AG04450 (cell line): Measurements from ENCODE around the gene EML6. TPM values are rescaled to one million over a fixed set of nuclear protein-coding genes. Genes with fewer than 3 reads are reported as not detected.

Experiments used
- CTCF ChIA-PET: fragments of 300-600, 350-600 bp; formaldehyde crosslinking; extraction: SDS; loops from one replicate; lab custom pipeline; 2022; ENCODE audit warnings: antibody characterized with exemption, inconsistent platforms; lab: Charles Lee
- POLR2A ChIA-PET: fragments of 350-600 bp; formaldehyde crosslinking; extraction: SDS; loops from one replicate; lab custom pipeline; 2021; ENCODE audit warnings: antibody characterized with exemption, inconsistent platforms; lab: Yijun Ruan, JAX
- DNase-seq: peaks from one replicate; pipeline ENCODE4 v3.0.0-alpha.2; 2011; ENCODE audit warnings: low read depth, low spot score
- H3K27ac ChIP-seq: one replicate; pipeline ENCODE4 v1.5.1; 2012; ENCODE audit warnings: low read depth, low read length, control low read depth
- H3K27me3 ChIP-seq: one replicate; pipeline ENCODE4 v1.6.0; 2012; ENCODE audit warnings: low read length; ENCODE audit not compliant: control insufficient read depth, insufficient read depth
- H3K4me3 ChIP-seq: 2 replicates; pipeline ENCODE4 v1.5.1; 2011; ENCODE audit warnings: mild to moderate bottlenecking, low read depth, low read length, control low read depth
- H3K9me3 ChIP-seq: 2 replicates; pipeline ENCODE4 v1.5.1; 2012; ENCODE audit warnings: low read length; ENCODE audit not compliant: control insufficient read depth, insufficient read depth
- polyA plus RNA-seq: library from polyadenylated mRNA; depleted of rRNA; stranded (reverse); fragments of >200 nt; gene quantifications from 2 replicates; pipeline ENCODE4 v1.2.3, GENCODE V29; 2011
- TF ChIP-seq, protein P1 (sequence below): IDR thresholded peaks from 2 replicates; pipeline ENCODE4 v1.5.1; 2011; ENCODE audit warnings: low read depth, low read length, control low read depth, inconsistent platforms

Gene EML6
- polyA plus RNA-seq, 1 experiment: 0.30 TPM

DNA sequence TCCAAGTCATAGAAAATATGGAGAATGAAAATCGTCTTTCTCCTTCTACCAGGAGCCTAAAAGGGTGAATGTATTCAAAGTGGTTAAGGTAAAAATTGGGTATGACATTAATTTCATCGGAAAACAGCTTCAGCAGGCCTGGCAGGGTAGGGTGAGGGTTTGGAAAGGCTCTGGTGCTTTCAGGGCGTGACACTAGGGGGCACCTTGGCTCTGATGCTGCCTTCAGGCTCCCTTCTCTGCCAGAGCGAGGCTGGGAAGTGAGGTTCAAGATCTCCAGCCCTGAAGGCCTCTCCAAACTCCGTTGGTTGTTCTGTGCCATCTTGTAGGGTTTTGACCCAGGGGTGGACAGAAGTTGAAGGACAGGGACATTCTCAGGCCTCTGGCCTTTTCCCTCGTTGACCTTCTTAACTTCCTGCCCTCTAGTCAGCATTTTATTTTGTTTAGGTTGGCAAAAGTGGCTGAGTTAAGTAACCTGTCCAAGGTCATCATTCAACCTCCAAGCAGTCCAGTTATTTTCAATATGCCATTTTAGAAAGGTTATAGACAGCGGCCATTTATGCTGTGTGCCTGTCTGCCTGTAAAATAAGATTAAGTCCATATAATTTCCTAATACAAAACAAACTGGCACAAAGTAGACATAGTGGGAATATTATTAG lies 40.3 kb downstream of the EML6 start:
- TF ChIP-seq, protein P1, sequence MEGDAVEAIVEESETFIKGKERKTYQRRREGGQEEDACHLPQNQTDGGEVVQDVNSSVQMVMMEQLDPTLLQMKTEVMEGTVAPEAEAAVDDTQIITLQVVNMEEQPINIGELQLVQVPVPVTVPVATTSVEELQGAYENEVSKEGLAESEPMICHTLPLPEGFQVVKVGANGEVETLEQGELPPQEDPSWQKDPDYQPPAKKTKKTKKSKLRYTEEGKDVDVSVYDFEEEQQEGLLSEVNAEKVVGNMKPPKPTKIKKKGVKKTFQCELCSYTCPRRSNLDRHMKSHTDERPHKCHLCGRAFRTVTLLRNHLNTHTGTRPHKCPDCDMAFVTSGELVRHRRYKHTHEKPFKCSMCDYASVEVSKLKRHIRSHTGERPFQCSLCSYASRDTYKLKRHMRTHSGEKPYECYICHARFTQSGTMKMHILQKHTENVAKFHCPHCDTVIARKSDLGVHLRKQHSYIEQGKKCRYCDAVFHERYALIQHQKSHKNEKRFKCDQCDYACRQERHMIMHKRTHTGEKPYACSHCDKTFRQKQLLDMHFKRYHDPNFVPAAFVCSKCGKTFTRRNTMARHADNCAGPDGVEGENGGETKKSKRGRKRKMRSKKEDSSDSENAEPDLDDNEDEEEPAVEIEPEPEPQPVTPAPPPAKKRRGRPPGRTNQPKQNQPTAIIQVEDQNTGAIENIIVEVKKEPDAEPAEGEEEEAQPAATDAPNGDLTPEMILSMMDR: no peak; the same call in 1 of the 2 replicates
- Histone ChIP-seq H3K27me3 (no peaks in the 10 kb centered on the region), H3K9me3 (no peaks in the 10 kb centered on the region), H3K4me3 (no peak overlapping the region), H3K27ac (no peak overlapping the region)
- POLR2A ChIA-PET: no interaction called here
- no peak for DNase-seq
- CTCF ChIA-PET: no interaction called here

DNA sequence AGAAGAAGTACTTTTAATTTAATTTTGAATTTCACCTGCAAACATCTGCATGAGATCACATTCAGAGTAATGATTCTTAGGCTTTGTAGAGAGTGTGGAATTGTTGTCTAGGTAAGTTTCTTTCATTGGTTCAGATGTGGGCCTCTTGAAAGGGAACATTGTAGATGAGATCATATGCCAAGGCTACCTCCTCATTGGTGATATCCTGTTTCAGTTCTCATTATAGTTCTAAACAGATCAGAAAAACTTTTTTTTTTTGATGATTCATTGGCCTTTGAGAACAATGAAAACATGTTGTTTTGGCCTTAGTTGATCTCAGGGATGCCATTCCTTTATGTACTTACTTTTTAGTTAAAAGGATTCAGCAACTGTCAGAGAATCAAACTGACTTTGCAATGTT lies 44.5 kb downstream of the EML6 start:
- Histone ChIP-seq H3K27ac (no peak overlapping the region), H3K9me3 (no peaks in the 10 kb centered on the region), H3K4me3 (no peak overlapping the region), H3K27me3 (no peaks in the 10 kb centered on the region)
- DNase-seq: no peak
- POLR2A ChIA-PET: no interaction called here
- CTCF ChIA-PET: no interaction called here
- TF ChIP-seq, protein P1: no peak

DNA sequence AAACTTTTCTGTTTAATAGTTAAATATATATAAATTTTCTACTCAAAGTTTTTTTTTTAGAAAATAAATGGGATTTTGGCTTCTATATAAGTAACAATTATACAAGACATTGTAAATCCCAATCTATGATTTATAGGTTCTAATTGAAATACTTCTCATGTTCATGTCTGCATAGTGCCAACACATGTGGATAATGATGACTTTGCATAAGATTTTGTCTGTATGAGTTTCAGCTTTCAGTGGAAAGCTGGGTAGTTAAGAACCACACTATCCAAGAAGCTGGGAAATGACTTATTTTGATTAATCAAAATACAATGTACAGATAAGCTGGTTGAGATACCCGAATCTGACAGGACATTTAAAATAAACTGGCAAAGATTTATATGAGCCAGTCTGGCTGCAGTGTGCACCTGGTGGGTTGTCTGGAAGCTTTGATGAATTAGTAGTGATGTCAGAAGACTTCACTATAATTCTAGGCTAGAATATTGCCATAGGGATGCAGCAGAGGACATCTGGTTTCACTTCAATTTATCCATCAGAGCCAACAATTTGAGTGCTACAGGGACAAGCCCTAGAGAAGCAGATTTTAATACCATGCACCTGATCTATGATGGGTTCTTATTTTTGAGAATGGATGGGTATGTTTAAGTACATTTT lies 45.4 kb downstream of the EML6 start:
- ChIA-PET CTCF (no interaction called here), POLR2A (no interaction called here)
- DNase-seq: no peak
- TF ChIP-seq, protein P1: no peak
- Histone ChIP-seq H3K27ac (no peak overlapping the region), H3K27me3 (no peaks in the 10 kb centered on the region), H3K4me3 (no peak overlapping the region), H3K9me3 (no peaks in the 10 kb centered on the region)

DNA sequence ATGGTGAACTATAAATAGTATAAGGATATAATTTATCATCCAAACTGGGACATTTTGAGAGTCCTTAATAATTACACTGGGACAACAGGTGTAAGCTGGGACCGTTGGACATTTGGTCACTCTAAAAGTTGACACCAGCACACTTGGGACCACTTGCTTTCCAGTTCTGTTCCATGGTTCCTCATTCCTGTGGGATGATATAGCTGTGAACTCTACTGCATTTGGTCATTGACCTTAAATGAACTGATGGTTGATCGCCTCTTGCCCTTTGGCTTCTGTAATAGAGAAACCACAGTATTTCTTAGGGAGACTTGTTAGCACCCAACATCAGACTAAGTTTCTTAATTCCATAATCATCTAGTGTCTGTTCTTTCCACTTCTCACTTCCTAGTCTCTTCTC lies 46.7 kb downstream of the EML6 start:
- peaks cover 2% of the 10 kb centered on the region; the same call in 1 of the 2 replicates for H3K9me3 ChIP-seq
- ChIA-PET POLR2A (no interaction called here), CTCF (no interaction called here)
- no peak for DNase-seq
- TF ChIP-seq, protein P1: no peak
- no peak overlapping the region for H3K4me3 ChIP-seq
- H3K27ac ChIP-seq: no peak overlapping the region
- no peaks in the 10 kb centered on the region for H3K27me3 ChIP-seq

DNA sequence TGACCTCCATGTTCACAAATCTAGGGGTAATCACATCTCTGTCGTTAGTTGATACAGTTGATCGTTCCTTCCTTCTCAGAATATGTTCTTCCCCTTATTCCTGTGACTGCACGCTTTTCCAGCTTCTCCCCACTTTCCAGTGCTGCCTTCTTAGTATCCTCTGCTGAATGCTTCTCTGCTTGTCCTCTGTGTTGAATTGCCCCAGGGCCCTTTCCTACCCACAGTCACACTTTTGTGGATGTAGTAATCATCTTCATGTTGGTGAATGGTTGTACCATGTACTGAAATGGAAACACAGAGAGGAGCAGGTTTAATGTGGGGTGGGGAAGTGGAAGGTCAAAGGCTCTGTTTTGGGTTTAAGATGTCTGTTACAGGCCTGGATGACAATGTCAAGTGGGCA lies 47.2 kb downstream of the EML6 start:
- Histone ChIP-seq H3K9me3 (peaks cover 4% of the 10 kb centered on the region; the same call in 1 of the 2 replicates), H3K27me3 (no peaks in the 10 kb centered on the region), H3K27ac (no peak overlapping the region), H3K4me3 (no peak overlapping the region)
- no peak for DNase-seq
- ChIA-PET POLR2A (no interaction called here), CTCF (no interaction called here)
- TF ChIP-seq, protein P1: no peak
